Measurements from ENCODE around the gene FAM98B. TPM values are rescaled to one million over a fixed set of nuclear protein-coding genes. Genes with fewer than 3 reads are reported as not detected.

The FAM98B gene
- polyA plus RNA-seq, 10 donors = 21.0 to 41.1 (median 33.9) TPM

DNA sequence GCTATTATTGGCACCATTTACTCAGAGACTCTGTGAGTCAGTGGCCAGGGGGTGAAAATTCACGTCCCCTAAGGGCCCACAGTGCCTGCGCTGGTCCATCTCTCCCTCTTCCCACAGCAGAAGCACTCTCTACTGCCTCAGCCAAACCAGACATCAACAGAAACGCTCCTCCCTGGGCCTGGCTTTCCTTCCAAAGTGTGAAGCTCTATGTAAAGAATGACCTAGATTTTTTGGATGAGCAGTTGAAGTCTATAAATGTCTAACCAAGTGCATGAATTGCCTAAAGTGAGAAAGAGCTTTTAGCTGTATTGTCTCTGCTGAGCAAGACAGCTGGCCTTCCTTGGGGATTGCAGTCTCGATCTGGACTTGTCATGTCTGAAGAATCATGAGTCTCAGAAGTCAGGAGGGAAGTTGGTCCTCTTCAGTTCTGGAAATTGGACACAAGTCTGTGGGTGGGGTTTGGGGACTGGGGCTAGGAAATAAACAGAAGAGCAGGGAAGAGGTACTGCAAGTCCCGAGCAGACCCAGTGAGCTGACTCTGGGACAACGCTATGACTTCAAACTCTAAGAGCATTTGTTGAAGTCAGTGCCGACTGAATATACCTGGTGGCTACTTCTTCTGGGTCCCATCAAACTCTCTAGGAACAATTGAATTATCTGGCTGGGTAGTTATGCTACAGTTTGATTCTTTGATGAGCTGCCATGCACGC lies 81.7 kb downstream of the FAM98B start:
- peak in 2 of 3 donors; percentile 23 to 57 for DNase-seq

DNA sequence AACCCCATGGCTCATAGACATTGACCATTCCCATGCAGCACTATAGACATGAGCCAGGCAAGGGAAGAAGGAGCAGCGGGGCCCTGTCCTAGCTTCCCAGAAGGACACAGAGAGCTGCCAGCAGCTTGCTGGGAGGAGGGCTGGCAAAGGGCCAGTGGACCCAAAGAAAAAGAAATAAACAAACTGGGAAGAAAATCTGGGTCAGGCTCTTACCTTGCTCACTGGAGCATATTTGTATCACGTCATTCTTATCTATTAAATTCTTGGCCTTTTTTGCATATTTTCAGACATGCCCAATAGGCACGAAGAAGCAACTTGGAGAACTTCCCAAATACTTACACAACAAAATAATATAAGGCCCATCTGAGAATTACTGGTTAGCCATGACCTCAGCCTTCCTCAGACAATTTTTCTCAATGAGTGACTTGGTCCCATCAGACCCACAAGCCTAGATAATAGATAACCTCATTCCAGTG lies 82.3 kb downstream of the FAM98B start:
- peak in 2 of 3 donors; percentile 48 to 90 for DNase-seq

Other genes with a start within 250 kb of the FAM98B start
- 10 to 100 TPM; 28.0 to 56.5 (median 31.4) TPM for gene SPRED1, start 201.3 kb upstream of the FAM98B start, polyA plus RNA-seq (ENCODE audit: insufficient read length in 10 of 10)
- 1 to 10 TPM in 1 of 10 donors, under 1 TPM in 9; 0.14 to 4.2 (median 0.44) TPM for gene RASGRP1, start 110.7 kb downstream of the FAM98B start, polyA plus RNA-seq (ENCODE audit: insufficient read length in 10 of 10)

All from muscle of back (tissue), 11 donors.